Measurements from ENCODE around the gene PDE4B.

Gene PDE4B

GRCh38 chr1:66372522-66373101 is 579.9 kb downstream of the PDE4B start:
- DNase-seq, result no peak

GRCh38 chr1:66373157-66373591 is 580.5 kb downstream of the PDE4B start:
- DNase-seq, result no peak

GRCh38 chr1:66374148-66374547 is 581.5 kb downstream of the PDE4B start:
- no peak for DNase-seq

- DNase-seq, result no peak
Observed at GRCh38 chr1:66374561-66375111, 581.9 kb downstream of the PDE4B start.

GRCh38 chr1:66375125-66375524 is 582.4 kb downstream of the PDE4B start:
- no peak for DNase-seq

DNA sequence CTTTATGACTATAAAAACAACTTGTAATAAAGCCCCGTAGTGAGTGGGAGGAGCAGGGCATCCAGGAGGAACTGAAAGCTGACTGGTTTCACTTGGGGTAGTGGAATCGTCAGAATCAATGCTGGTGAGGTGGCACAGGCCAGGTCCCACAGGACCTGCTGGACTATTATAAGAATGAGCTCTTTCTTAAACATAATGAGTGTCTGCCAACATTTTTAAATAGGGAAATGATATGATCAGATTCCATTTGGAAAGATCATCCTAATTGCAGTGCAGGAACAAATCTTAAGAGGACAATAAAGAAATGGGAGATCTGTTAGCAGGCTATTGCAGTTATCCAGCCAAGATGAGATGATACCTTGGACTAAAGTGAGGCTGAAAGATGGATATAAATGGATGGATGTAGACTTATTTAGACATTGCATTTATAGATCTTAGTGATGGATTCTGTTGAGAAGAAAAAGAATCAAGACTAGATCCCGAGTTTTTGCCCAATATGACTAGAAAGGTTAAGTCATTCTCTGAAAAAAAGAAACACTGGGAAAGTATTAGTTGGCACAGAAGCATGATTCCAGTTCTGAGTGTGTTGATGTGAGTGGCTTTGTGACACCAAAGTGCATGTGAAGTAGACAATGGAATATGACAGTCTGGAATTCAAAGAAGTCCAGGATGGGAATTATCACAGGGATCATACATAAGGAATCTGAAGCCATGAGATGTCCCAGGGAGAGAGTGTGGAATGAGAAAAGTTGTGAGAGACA is 587.9 kb downstream of the PDE4B start:
- no peak for DNase-seq

GRCh38 chr1:66381621-66382275 is 589.1 kb downstream of the PDE4B start:
- no peak for DNase-seq

- no peak for DNase-seq
Observed at GRCh38 chr1:66383168-66383567, 590.5 kb downstream of the PDE4B start.

GRCh38 chr1:66383611-66384010 is 590.9 kb downstream of the PDE4B start:
- DNase-seq, result no peak

DNA sequence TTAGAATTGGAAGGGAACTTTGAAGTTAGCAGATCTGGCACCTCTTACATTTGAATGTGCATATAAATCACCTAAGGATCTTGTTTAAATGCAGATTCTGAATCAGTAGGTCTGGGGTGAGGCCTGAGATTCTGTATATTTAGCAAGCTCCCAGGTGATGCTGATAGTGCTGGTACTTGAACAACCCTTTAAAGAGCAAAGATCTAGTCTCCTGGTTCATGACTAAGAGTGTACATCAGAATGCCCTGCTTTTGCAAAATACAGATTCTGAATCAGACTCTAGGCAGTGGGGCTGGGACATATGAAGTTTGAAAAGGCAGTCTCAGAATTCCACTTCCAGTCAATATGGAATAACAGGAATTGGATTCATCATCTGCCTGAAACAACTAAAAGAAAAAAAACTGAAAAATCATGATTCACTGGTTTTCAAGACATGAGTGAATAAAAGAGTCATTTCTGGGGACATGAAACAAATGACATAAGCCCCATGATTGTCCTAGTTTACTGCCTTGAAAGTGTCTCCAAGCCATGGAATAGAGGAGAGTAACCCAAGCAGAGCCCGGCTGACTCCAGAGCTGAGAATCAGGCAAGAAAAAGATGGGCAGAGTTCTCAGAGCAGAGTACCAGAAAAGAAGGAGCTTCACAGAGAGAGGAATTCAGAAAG is 591.7 kb downstream of the PDE4B start:
- DNase-seq, result no peak

DNA sequence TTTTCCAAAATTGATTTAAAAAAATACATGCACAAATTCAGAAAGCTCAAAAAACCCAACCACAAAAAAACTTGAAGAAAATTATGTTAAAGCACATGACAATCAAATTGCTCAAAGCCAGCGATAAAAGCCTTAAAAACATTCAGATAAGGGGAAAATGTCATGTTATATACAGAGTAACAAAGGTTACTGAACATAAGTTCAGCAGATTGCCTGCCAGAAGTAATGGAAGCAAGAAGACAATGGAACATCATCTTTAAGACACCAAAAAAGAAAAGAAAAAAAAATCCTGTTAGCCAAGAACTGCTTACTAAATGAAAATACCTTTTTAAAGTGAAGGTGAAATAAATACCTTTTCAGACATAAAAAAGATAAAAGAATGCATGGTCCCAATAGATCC is 594.0 kb downstream of the PDE4B start:
- no peak for DNase-seq

GRCh38 chr1:66388913-66389312 is 596.2 kb downstream of the PDE4B start:
- DNase-seq, result no peak

DNA sequence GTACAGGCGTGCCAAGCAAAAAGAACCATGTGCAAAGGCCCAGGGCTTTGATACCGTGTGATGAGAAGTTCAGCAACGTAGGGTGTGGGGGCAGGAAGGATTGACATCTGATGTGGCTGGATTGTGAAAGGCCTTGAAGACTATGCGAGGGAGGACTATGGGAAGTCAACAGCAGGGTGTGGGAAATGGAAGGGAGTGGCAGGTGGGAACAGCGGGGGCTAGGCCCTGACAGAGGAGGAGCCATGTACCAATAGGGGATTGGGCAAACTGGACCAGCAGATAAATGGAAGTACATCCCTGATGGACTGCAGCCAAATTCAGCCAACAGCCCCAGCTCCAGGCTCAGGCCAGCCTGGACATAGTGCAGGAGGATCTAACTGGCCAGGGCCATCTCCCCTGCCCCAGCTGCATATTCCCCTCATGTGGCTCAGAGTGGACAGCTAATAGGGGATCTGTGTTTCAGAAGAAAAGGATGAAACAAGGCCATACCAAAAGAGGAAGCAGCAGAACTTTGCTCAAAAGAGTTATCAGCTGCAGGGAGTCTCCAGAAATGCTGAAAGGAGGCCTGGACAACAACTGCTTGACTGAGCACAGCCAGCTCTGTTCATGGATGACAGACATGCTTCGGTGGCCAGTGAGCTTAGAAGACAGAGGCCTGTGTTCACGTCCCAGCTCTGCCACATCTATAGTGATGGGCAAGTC is 601.0 kb downstream of the PDE4B start:
- no peak for DNase-seq

- no peak for DNase-seq
Observed at GRCh38 chr1:66394603-66395002, 601.9 kb downstream of the PDE4B start.

DNA sequence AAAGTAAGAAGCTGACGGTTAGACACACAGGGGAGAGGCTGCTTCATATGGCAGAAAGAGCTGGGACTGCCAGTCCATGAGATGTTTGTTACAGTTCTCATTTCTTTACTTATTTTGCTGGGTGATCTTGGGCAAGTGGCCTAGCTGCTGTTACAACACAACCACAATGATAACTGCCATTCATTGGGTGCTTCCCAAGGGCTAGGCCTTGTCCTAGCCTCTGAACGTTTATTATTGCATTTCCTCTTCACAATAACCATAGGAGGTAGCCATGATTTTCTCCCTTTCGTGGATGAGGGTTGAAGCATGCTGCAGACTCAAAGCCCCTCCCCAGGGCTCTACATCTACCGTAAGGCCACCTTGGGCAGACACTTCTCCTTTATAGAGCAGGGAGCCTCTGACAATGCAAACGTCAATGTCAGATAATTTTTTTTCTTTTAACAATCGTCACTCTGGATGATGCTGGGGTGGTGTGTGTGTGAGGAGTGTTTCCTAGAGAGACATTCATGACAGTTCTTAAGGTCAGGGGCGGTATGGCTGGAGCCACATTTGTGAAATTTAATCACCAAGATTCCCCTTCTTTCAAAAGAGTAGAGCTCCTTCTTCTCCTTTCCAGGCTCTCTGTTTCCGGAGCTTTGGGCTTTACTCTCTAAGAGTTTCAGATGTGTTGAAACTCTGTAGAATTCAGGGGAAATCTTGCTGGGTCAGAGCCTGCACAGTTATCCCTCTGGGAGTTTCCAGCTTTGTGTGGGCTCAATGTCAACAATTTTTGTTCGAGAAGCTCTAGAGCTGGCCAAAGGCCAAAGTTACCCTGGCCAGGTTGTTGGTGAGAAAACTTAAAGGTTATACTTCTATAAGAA is 602.7 kb downstream of the PDE4B start:
- no peak for DNase-seq

DNA sequence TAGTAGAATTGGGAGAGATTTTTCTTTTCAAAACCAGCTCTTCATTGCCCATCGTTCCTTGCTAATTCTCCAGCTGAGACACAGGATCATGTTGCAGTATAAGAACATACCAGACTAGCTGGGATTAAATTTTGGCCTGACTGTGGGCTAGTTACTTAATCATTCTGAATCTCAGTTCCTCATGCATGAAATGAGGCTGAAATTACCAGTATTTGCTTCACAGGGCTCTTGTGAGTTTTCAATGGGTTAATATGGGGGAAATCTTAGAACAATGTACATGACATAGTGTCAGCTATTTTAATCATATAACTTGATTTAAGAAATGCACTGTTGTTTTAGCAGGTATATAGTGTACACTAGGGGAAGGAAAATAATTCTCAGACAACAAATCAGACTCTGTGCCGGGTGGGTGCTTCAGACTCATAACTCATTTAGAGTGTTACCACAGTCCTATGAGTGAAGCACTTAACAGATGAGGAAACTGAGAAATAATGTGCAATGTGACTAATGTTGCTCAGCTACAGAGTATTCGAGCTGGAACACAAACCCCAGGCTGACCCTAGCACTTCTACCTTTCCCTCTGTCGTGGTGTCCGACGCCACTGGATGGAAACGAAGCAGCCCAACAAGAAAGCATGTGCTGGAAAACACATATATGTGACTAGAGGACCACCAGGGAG is 603.7 kb downstream of the PDE4B start:
- no peak for DNase-seq

DNA sequence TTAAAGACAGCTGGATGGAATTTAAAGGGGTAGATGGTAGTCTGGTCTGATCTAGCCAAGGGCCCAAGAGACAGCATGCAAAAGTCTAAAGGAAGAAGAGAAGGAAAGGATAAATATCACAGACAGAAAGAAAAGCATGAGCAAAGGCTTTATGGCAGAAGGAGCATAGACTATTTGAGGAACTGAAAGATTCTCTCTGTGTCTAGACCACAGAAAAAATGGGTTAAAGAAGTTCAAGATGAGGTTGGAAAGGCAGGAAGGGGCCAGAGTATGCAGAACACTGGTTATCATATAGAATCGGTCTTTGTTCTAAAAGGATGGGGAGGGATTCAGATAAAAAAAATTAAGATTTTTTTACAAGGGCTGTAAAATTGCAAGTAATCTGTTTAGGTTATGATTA is 604.5 kb downstream of the PDE4B start:
- DNase-seq, result no peak

DNA sequence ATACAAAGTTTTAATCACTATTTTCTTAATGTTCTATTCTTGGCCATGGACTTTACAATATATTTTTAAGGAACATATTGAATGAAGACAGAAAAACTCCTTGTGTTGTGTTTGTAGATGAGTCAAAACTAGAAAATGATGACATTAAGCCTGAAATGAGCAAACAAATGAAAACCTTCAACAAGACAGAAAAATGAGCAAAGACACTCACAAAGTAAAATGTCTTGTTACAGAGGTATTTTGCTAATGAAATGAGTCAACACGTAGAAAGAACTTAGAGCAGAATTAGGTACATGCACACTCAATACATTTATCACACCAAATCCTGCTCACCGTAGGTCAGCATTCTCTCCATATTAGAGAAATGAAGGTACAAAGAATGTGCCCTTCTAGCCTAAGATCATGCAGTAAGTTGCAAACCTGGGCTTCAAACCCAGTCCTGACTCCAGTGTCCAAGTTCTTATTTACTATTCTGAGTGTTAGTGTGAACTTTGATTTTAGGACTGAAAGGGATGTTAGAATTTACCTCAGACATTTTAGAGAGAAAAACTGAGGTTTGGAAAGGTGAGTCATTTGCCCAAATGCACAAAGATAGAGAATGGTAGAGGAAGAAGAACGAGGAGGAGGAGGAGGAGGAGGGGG is 607.3 kb downstream of the PDE4B start:
- DNase-seq, result no peak

DNA sequence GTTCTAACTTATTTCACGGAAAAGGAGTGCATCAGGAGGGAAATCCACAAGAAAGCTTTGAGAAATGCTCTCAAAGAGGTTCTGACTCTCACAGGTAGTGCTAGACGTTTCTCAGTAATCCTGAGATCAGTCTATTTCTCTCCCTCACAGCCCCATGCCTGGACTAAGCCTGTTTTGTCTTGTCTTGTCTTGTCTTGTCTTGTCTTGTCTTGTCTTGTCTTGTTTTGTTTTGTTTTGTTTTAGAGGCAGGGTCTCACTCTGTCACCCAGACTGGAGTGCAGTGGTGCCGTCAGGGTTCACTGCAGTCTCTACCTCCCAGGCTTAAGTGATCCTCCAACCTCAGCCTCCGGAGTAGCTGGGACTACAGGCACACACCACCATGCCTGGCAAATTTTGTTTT is 608.0 kb downstream of the PDE4B start:
- no peak for DNase-seq

DNA sequence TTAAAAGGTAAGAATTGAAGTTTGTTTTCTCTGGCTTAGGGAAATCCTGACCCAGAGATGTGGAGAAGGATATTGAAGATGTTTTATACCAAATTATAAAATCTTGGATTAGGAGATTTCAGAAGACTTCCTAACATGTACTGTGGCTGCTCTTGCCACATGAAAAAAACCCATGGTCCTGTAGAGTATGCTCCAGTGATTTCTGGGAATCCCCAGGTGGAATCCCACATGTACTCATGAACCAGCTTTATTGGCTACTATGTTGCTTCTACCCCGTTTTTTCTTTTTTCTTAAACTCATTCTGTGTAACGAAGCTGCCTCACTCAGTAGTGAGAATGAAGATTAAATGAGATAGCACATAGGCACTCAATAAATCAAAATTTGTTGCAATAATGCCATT is 608.5 kb downstream of the PDE4B start:
- DNase-seq, result no peak

DNA sequence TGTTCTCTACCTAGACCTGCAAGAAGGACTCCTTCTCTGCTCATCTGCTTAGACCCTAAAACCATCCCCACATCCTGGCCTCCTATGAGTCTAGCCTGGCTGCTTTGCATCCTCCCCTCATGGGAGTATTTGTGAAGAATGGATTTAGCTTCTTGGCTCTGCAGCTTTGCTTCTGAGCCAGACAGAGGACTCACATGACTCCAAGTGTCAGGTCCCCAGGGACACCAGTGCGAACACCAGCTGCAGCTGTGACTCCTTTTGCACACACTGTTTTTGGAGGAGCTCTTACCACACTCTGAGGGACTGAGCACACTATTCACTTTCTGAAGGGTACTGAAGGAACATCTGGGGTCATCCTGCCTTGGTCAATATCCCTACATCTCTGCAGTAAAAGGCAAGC is 609.5 kb downstream of the PDE4B start:
- DNase-seq, result no peak

All from islet precursor cell (in vitro differentiated cells).